Mesothelial cell of epicardium (in vitro differentiated cells): ENCODE data around the gene SUN1. TPM values are rescaled to one million over a fixed set of nuclear protein-coding genes. Genes with fewer than 3 reads are reported as not detected.

Experiments
- DNase-seq, 2 experiments: peaks; one replicate each; pipeline ENCODE4 v3.0.0; 2021; ENCODE audit warnings: low spot score in 2 of 2; ENCODE audit not compliant: unreplicated experiment in 2 of 2
- H3K27ac Mint-ChIP-seq: 2 replicates; pipeline ENCODE4 v1.8.0; 2021; ENCODE audit warnings: mixed read lengths
- H3K27me3 Mint-ChIP-seq: 2 replicates; pipeline ENCODE4 v1.8.0; 2021; ENCODE audit warnings: low read depth, mixed read lengths
- H3K36me3 Mint-ChIP-seq: 2 replicates; pipeline ENCODE4 v1.8.0; 2021; ENCODE audit warnings: mixed read lengths
- H3K4me1 Mint-ChIP-seq: 2 replicates; pipeline ENCODE4 v1.8.0; 2021; ENCODE audit warnings: mixed read lengths
- H3K4me3 Mint-ChIP-seq: 2 replicates; pipeline ENCODE4 v1.8.0; 2021; ENCODE audit warnings: mild to moderate bottlenecking, moderate library complexity, mixed read lengths
- H3K9me3 Mint-ChIP-seq: 2 replicates; pipeline ENCODE4 v1.8.0; 2021; ENCODE audit warnings: mixed read lengths
- CTCF ChIP-seq: fragments of 200-600 bp; sonication (generic); IDR thresholded peaks from one replicate; pipeline ENCODE4 v1.5.0; 2021; ENCODE audit warnings: antibody characterized with exemption; ENCODE audit not compliant: unreplicated experiment
- total RNA-seq: library from RNA; stranded (reverse); gene quantifications from 3 replicates; pipeline ENCODE4 v1.2.1, GENCODE V29; 2021

The SUN1 gene
- total RNA-seq, 1 donor from 2014 or later = 201 TPM

GRCh38 chr7:892648-893593 lies 60.6 kb downstream of the SUN1 start:
- Mint-ChIP-seq H3K27ac (no peak overlapping the region), H3K4me3 (no peak overlapping the region), H3K27me3 (no peaks in the 10 kb centered on the region), H3K36me3 (peaks cover 30% of the 10 kb centered on the region), H3K4me1 (peaks cover 1% of the 10 kb centered on the region), H3K9me3 (no peaks in the 10 kb centered on the region)
- no peak for DNase-seq
- TF ChIP-seq CTCF = no peak

DNA sequence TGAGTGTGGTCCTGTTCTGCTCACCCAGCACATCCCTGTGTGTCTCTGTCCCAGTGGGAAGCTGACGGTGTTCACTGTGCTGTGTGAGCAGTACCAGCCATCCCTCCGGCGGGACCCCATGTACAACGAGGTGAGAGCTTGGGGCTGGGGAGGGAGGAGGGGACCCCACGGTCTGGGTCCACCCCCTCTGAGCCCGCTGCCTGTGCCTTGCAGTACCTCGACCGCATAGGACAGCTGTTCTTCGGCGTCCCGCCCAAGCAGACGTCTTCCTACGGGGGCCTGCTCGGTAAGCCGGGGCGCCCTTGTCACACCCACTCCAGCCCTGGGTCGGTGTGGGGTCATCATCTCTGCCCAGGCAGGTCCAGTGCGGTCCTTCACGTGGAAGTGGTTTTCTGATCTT lies 61.4 kb downstream of the SUN1 start:
- peaks cover 1% of the 10 kb centered on the region for H3K4me1 Mint-ChIP-seq
- no peak overlapping the region for H3K4me3 Mint-ChIP-seq
- no peaks in the 10 kb centered on the region for H3K9me3 Mint-ChIP-seq
- no peak overlapping the region for H3K27ac Mint-ChIP-seq
- no peak for DNase-seq
- no peaks in the 10 kb centered on the region for H3K27me3 Mint-ChIP-seq
- TF ChIP-seq CTCF = no peak
- H3K36me3 Mint-ChIP-seq = peaks cover 30% of the 10 kb centered on the region

- Mint-ChIP-seq H3K4me3 (no peak overlapping the region), H3K9me3 (no peaks in the 10 kb centered on the region), H3K4me1 (peaks cover 1% of the 10 kb centered on the region), H3K27me3 (no peaks in the 10 kb centered on the region), H3K36me3 (peaks cover 27% of the 10 kb centered on the region), H3K27ac (no peak overlapping the region)
- no peak for DNase-seq
- no peak for TF ChIP-seq CTCF
Observed at GRCh38 chr7:894164-894867, 62.0 kb downstream of the SUN1 start.

DNA sequence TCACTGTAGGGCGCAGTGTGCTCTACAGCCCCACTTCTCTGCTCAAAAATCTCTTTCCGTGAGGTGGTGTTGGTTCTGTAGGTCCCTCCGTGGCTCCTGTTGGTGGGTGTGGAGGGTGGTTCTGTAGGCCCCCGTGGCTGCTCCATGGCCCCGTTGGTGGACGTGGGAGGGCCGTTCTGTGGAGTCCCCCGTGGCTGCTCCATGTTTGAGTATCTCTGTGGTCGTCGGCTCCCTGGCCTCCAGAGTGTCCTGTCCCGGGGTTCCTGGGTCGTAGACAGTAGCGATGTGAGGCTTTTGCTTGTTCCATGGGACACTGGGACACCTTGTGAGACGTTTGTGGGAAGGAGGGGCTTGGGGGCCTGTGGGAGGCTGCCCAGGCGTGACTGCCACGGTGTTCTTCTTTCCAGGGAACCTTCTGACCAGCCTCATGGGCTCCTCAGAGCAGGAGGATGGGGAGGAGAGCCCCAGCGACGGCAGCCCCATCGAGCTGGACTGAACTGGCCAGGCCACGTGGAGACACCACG lies 62.7 kb downstream of the SUN1 start:
- Mint-ChIP-seq H3K4me1 (peaks cover 1% of the 10 kb centered on the region), H3K9me3 (no peaks in the 10 kb centered on the region), H3K27me3 (no peaks in the 10 kb centered on the region), H3K4me3 (no peak overlapping the region), H3K36me3 (peaks cover 27% of the 10 kb centered on the region), H3K27ac (no peak overlapping the region)
- no peak for DNase-seq
- TF ChIP-seq CTCF = no peak

DNA sequence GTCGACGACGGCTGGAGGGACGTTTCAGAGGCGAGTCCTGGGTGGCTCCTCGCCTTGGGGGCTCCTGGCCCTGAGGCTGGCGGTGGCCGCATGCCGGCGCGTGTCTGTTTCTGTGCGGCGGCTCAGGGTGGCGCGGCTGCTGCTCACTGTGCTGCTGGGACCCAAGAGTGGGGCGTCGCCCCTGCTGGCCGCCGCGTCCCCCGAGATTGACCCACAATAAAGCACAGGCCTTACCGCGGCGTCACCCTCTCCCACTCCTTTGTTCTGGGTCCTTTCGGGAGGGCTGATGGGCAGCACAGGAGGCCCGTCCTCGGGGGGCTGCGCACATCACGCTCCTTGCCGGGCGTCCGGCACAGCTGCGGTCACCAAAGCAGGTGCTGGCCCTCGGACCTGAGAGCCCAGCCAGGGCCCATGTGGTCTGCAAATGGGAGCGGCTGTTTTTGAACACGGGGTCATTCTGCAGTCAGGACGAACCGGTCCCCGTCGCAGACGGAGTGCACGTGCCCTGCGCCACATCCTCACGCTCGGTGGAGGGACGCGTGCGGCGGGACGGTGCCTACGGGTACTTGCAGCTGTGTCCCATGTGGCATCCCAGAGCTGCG lies 63.3 kb downstream of the SUN1 start:
- Mint-ChIP-seq H3K27me3 (no peaks in the 10 kb centered on the region), H3K4me1 (peaks cover 1% of the 10 kb centered on the region), H3K27ac (no peak overlapping the region), H3K9me3 (no peaks in the 10 kb centered on the region), H3K4me3 (no peak overlapping the region), H3K36me3 (peaks cover 27% of the 10 kb centered on the region)
- DNase-seq = no peak
- TF ChIP-seq CTCF = no peak
